Effector CD4-positive, alpha-beta T cell (primary cell): Measurements from ENCODE around the gene NEK4.

ENCODE experiments used
- DNase-seq: peaks from one replicate; pipeline ENCODE4 v3.0.0-alpha.2; 2020
- total RNA-seq: gene quantifications from one replicate; lab custom pipeline; 2026; lab: John Stamatoyannopoulos, UW

NEK4 gene
- 27.2 reads per million, percentile 54 among the genes with 10 or more reads in this experiment for total RNA-seq

GRCh38 chr3:52770496-52771333, at the start of gene NEK4:
Gene NEK4 (minus strand): TSS chr3:52770940. CDS start chr3:52770746, 194 bp downstream.
- peak; percentile 58 for DNase-seq

DNA sequence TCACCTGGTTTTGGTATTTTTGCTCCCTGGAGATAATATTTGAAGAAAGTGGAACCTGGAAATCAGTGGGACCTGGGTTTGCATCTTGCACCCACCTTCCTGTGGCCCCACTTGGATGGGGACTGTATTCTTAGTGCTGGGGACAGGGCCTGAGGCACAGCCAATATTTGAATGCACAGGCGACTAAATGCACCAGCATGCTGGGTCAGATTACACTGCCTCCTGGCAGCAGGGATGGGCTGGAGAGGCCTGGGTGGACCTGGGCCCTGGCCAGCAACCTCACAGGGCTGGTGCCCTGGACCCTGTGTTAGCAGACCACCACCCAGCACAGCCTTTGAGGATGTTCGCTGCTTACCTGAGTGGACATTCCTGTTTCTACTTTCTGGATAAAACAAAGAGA, 49.2 kb upstream of the NEK4 start:
- no peak for DNase-seq

DNA sequence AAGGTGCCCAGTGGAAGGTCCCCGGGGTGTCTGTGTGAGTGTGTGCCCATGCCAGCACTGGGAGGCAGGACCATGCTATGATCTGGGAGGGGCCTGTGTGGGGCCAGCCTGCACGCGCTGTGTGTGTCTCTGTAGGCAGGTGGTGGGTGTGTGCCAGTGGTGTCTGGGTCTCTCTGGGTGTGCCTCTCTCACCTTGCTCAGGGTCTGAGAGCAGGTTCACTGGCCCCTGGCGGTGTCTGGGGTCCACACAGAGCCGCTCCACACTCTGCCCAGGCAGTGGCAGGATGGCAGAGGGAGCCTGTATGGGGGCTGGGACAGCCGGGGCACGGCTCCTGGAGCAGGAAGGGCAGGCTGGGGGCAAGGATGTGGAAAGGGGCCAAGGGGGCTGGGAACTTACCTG, 47.1 kb upstream of the NEK4 start:
- DNase-seq, result no peak

DNA sequence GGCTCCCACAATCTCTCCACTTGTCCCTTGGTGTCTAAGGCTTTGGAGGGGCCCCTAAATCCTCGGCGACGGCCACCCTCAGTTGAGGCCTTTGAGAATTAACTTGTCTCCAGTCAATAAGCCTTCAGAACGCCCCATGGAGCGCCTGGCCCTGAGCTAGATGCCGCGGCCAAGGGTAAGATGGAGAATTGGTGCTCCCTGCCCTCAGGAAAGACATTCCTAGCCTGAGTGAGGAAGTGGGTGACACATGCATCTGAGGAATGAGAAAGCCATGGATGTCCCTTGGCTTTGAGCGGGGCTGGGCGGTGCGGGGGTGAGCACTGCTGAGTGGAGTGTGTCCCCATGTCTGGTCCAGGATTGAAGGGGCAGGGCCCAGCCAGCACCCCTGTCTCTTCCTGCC, 46.5 kb upstream of the NEK4 start:
- no peak for DNase-seq

DNA sequence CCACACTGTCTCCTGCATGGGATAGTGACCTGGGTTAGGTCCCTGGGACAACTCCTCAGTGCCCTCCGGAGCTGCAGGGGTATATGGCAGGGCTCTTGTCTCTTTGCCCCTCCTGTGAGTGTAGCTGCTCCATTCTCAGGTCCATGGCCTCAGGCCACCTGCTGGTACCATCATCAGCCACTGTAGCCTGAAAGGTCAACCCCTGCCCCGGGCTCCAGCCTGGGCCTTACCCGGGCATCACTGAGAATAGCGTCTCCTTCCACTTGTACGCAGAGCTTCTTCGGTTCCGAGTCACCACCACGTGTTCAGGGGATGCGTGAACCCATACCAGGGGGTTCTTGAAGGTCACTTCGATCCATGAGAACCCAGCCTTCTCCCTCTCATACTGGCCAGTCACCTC, 45.9 kb upstream of the NEK4 start:
- DNase-seq, result no peak

- no peak for DNase-seq
These were observed 45.5 kb upstream of the NEK4 start for GRCh38 chr3:52816199-52816598.

GRCh38 chr3:52813810-52814209, 43.1 kb upstream of the NEK4 start:
- no peak for DNase-seq

DNA sequence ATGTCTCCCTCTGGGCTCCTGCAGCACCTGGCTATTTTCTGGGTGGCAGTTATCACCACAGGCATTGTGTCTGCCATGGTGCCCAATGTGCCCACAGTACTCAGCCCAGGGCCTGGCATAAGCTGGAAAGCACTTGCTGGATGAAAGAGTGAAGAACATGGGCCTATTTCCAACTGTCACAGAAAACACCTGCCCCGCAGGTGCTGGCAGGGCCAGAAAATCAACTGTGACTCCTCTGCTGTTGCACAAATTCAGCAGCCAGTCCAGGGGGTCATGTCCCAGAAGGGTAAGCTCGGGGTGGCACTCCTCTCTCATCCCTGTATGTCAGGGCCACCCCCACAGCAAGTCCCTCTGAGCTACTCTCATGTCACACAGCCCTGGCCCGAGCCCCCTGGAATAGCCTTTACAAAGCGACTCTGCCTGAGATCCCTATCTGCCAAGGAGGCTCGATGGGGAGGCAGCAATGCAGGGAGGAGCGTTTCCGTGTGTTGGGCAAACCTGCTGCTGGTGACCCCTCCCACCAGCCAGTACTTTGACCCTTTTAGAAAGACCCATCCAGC, 40.8 kb upstream of the NEK4 start:
- no peak for DNase-seq

- DNase-seq, result no peak
These were observed 40.2 kb upstream of the NEK4 start for GRCh38 chr3:52810923-52811322.

- no peak for DNase-seq
These were observed 39.1 kb upstream of the NEK4 start for GRCh38 chr3:52809662-52810377.

DNA sequence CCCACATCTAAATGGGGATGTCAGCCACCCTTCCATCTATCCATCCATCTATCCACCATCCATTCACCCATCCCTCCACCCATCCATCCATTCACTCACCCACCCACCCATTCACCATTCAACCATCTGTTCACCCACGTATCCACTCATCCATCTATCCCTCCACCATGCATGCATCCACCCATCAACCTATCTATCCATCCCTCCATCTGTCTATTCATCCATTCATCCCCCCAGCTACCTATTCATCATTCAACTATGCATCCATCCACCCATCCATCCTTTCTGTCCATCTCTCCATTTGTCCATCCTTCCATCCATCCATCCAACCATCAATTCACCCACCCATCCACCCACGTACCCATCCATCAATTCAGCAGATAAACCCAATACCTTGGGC, 38.4 kb upstream of the NEK4 start:
- no peak for DNase-seq

DNA sequence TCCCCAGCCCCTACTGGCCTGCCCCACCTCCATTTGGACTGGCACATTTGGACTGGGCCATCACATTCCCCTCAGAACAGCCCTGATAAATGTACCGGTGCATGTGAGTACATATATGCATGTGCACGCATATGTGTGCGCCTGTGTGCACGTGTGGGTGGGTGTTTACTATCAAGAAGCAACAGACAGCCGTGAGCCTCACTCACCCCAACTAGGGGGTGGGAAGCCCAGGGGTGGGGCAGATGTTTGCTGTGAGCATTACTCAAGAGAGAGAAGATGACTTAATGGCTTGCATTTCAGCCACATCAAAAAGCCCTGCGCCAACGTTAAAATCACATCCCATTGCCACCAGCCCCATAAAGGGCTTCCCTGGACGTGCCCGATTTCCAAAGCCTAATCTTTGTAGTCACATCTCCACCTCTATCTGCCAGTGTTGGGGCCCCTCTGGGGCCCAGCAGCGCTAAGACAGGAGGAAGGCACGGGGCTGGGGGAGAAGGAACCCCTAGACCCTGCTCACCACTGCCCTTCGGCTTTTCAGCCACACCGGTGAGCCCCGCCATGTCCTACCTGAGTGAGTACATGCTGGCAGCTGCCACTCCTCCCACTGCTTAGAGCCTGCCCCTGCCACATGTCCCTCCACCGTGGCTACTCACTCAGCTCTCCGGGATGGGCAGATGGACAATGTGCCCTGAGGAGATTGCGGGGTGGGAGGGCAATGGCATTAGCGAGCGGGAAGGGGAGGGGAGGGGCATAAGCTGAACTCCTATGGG, 34.7 kb upstream of the NEK4 start:
- DNase-seq, result no peak

DNA sequence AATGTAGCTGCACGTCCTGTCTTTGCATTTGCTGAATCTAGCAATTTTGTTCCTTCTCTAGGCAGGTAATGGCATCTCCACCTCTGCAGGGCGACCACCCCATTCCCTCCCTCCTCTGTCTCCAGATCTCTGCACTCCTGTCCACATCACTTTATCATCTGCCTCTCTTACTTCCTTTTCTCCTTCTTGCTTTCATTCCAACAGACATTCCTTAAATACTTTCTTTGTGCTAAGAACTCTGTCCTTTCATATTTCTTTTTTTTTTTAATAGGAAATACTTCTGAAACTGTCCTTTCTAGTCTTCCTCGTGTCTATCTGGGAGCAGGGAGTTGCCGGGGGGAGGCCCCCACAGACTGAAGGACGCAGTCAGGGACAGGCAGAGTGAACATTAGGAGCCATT, 31.1 kb upstream of the NEK4 start:
- no peak for DNase-seq

DNA sequence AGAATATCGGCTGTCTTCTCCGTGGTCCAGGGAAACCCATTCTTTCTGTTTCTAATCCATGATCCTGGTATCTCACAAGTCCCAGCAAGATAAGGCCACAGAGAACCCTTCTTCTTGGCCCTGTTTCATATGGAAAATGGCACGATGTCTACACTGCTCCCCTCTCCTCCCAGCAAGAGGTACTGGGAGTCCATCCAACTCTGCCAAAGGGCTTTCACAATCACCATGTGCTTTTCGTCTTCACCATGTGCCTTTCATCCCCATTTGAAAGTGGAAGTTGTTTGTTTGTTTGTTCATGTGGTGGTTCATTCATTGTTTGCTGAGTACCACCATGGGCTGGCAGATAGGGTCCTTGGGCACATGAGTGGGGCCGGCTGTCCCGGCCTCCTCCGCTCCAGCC, 29.3 kb upstream of the NEK4 start:
- no peak for DNase-seq

- no peak for DNase-seq
These were observed 28.3 kb upstream of the NEK4 start for GRCh38 chr3:52798978-52799476.

GRCh38 chr3:52798376-52798977, 27.7 kb upstream of the NEK4 start:
- no peak for DNase-seq

GRCh38 chr3:52796411-52796810, 25.7 kb upstream of the NEK4 start:
- DNase-seq, result no peak

DNA sequence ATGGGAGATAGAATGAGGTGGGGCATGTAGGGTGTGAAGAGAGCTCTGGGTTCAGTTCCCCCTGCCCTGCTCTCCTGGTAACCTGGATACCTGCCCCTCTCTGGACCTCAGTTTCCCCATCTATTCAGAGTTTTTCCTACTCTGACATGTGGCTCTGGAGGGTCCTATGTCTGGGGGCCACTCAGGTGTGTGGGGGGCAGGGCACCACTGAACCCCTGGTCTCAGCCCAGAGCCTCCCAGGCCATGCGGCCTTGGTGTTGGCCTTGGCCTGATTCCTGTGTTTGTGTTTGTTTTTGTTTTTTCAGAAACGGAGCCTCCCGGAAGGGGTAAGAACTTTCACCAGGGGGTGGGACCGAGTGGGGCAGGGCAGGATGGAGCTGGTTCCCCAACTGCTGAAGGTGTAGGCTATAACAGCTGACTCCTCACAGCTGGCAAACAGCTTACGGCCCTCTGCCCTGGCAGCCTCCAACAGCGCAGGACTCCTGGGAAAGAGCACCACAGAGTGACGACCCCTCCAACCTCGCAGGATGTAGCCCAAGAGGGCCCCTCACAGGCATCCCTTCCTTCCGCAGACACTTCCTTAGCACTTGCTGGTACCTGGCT, 24.7 kb upstream of the NEK4 start:
- no peak for DNase-seq

GRCh38 chr3:52794612-52795099, 23.9 kb upstream of the NEK4 start, which contains the start of gene ITIH3:
Gene ITIH3 (plus strand): TSS chr3:52794796. CDS start chr3:52794804, 8 bp downstream.
- no peak for DNase-seq

GRCh38 chr3:52793702-52794611, 23.2 kb upstream of the NEK4 start:
- no peak for DNase-seq
